A172 (cell line): ENCODE results near the gene TBX3. TPM values are rescaled to one million over a fixed set of nuclear protein-coding genes. Genes with fewer than 3 reads are reported as not detected.

Experiments
- DNase-seq: peaks from one replicate; pipeline ENCODE4 v3.0.0-alpha.2; 2015; ENCODE audit warnings: low spot score
- total RNA-seq: library from RNA; depleted of rRNA; stranded (reverse); fragments of >200 nt; shearing (Covaris generic); gene quantifications from 2 replicates; pipeline ENCODE4 v1.2.3, GENCODE V29; 2014

TBX3 gene
- total RNA-seq, 1 experiment from 2014 or later: 3.3 TPM

DNA sequence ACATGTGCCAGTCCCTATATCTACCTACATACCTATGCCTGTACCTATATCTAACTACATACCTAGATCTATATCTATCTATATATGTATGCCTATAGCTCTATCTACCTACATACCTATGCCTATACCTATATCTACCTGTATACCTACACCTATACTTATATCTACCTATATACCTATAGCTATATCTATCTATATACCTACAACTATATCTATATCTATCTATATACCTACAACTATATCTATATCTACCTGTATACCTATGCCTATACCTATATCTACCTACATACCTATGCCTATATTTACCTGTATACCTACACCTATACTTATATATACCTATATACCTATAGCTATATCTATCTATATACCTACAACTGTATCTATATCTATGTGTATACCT, 56.6 kb downstream of the TBX3 start:
- no peak for DNase-seq

DNA sequence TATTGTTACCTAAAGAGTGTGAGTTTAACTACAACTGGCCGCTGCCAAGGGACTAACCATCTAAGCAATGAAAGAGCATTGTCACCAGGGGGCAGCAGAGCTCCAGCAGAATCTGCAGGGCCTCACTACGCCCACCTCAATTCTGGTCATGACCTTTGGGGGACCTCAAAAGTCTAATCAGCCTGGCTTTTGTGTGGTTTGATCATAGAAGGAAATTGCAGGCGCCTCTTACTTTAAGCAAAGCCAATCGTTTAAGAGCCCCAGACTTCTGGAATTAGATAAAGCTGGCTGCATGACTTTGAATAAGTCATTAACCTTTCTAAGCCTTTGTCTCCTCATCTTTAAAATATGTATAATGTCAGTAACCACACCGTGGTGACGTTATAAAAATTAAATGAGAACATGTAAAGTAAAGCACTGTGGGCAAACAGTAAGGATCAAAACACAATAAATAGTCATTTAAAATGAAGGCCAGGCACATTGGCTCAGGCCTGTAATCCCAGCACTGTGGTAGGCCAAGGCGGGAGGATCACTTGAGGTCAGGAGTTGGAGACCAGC, 58.6 kb downstream of the TBX3 start:
- DNase-seq: peak; percentile 45

DNA sequence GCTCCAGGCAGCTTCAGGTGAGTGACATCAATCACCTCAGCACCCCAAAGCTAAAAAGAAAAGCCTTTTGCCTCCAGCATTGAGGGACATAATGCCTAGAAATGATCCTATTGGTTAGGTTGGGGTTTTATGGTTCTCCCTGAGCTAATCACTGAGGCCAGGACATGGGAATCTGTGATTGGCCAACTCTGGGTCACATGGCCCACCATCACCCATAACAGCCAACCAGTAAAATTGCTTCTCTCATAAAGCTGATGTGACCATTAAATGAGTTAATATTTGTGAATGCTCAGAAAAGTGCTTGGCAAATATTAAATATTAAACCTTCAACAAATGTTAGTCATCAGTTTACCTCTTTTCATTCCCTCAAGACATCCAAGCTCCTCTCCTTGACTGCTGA, 60.2 kb downstream of the TBX3 start:
- DNase-seq: no peak
